ENCODE results near the gene MORN1.

The MORN1 gene

DNA sequence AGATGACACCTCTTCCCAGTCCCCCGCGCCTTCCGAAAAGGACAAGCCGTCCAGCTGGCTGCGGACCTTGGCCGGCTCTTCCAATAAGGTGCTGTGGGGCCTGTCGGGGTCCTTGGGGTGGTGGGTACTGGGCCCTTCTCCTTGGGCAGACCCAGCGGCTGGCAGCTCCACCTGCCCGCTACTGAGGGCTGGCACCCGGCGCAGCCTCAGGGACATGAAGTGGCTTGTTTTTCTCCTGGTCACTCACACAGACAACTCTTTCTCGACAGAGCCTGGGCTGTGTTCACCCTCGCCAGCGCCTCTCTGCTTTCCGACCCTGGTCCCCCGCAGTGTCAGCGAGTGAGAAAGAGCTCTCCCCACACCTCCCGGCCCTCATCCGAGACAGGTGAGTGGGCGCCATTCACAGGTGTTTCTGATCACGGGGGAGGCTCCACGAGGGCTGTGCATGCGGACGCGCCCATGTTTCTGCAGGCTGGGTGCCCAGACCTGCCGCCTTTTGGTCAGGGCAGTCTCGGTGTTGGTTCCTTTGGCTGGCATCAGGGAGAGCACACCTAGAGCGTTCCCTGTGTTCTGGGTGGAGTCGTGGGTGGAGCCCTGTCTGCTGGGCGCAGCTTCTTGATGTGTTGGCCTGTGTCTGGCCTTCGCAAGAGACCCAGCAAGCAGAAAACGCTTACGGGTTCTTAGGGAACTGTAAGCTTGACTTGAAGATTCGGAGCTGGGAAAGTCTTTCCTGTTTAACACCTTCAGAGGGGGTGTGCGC, 88.2 kb downstream of the MORN1 start:
- DNase-seq = no peak

DNA sequence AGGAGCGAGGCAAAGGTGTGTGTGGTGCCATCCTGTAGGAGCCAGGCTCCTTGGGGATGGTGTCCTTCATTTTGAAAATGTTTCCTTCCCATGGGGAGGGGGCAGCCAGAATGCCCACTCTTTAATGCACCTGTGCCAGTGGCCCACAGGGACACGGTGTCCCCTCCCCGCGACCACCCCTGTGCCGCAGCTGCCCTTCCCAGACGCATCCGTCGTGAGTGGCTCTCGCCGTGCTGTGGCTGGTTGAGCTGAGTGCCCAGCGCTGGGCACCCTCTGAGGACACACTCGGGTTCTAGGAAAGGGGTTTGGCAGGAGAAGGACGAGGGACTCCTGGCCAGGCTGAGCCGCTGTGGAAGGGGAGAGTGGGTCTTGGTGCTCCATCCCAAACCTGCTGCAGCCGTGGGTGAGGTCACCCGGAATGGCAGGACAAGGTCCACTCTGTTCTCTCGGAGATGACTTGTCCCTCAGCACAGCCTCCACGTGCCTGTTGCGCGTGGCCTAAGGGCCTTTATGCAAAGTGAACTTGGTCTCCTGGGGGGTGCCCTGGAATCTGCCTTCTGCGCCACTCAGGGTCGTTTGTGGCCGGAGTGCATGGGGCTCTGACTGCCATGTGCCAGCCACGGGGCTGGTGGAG, 88.9 kb downstream of the MORN1 start:
- DNase-seq = no peak

DNA sequence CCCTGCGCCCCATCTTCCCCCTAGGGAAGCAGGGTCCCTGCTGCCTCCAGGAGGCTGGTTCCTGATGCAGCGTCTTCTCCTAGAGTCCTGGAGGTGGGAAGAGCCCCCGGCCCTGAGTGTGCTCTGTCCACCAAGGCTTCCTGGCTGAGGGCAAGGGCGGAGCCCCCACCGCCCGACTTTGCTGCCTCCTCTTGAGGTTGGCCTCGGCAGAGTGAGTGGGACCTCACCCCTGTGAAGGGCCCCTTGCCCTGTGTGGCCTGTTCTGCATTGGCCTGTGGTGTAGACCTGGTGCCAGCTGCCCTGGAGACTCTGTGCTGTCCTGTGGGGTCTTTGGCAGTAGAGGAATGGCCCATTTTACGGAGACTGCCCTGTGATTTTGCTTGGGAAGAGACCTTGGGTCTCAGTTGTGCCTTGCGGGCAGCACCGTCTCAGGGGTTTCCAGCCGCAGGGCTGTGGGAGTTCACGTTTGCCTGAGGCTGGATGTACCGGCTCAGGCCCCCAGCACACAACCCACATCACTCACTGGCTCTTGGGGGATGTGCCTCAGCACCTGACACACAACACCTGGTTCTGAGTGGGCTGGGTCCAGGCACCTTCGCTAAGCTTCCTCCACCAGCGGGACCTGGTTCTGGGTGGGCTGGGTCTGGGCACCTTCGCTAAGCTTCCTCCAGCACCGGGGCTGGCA, 89.6 kb downstream of the MORN1 start:
- DNase-seq = peak in 1 of 5 experiments; percentile 23

DNA sequence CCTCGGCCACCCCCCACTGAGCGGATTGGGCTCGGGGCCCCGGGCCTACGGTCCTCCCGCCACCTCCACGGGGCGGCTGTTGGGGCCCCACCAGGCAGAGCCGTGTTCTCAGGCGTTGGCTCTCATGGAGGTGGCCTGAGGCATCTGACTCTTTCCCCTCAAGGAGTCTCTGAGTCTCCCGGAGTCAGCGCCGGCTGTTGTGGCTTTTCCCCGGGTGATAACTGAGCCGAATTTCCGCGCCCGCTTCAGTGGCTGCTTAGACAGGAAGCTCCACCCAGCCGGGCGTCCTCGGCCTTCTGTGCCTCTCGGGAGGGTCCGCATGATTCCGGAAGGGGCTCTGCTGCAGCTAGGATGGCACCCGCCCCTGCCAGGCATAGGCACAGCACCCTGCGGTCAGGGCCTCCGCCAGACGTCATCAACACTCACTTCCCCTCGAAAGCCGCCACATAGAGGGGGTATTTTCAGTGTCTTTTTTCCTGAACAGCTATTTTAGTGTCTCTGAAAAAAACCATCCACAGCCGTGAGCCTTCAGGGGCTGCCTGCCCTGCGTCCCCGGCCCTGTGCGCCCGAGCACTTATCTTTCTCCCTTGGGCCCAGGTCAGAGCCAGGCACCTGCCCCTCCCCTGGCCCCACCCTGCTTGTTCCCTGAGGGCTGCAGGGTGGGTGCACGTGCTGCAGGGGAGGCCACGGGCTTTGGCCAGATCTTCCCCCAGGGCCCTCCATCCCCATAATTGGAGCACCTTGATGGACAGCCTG, 90.3 kb downstream of the MORN1 start:
- DNase-seq = peak; percentile 69 to 99 (median 92)

DNA sequence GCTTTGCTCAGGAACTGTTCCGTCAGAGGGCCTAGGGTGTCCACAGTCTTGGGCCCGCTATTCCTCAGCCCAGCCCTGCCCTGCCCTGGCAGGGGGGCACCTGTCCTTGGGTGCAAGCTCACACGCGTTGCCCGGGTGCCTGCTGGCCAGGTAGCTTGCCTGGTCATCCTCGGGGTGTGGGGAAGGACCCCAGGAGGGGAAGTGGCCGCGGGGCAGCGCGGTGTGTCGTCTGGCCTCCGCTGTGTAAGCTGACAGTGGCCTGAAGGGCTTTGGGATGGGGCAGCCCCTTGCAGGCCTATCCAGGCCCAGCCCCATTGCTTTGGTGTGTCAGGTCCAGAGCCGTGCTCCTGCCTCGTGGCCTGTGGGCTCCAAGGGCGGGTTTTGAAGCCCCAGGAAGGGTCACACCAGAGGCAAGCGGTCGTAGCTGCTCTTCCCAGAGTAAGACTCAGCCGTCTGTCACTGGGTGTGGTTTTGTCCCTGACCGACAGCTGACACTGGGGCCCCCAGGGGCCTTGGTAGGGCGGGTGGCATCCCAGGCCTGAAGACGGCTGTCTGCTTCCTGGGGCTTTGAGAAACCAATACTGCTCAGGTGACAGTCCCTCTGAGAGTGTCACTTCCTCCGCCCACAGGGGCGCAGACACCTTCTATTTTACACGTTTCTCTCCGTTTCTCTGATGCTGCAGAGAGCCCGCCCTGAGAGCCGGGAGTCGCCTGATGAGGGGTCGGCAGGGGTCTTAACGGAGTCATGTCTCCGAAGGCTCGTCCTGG, 91.2 kb downstream of the MORN1 start:
- DNase-seq = peak; percentile 42 to 95 (median 65)

DNA sequence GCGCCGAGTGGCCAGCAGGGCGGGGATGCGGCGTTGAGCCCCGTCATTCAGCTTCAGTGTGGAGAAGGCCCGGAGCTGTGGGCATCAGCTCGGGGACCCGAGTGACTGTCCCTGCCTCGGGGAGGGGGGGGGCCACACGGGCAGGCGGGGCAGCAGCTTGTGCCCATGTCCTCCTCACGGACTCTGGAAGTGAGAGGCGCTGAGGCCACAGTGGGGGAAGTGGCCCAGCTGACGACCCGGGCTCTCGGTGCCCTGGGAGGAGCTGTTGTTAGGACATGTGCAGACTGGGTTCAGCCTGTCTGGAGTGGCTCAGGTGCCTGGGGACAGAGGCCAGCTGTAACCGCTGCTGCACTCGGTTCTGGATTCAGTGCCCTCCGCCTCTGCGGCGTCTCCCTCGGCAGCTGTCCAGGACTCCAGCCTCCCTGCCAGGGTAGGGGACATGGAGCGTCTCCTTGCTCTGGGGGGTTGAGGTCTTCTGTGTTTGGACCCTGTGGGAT, 92.2 kb downstream of the MORN1 start:
- no peak for DNase-seq

DNA sequence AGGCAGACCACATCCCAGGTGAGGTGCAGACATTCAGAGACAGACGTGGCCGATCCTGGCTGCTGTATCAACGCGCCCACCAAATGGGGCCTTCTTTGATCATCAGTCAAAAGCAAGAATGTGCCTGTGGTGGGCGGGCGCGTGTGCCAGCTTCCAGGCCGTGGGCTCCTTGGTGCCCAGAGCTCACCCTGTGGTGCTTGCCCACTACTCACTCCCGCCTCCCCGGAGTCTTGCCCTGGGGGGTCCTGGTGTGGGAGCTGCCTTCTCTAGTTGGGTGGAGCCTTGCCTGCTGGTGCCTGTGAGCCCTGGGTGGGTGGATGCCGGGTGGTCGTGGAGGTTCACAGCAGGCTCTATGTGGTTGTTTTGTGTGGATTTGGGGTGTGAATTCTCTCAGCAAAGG, 92.7 kb downstream of the MORN1 start:
- no peak for DNase-seq

DNA sequence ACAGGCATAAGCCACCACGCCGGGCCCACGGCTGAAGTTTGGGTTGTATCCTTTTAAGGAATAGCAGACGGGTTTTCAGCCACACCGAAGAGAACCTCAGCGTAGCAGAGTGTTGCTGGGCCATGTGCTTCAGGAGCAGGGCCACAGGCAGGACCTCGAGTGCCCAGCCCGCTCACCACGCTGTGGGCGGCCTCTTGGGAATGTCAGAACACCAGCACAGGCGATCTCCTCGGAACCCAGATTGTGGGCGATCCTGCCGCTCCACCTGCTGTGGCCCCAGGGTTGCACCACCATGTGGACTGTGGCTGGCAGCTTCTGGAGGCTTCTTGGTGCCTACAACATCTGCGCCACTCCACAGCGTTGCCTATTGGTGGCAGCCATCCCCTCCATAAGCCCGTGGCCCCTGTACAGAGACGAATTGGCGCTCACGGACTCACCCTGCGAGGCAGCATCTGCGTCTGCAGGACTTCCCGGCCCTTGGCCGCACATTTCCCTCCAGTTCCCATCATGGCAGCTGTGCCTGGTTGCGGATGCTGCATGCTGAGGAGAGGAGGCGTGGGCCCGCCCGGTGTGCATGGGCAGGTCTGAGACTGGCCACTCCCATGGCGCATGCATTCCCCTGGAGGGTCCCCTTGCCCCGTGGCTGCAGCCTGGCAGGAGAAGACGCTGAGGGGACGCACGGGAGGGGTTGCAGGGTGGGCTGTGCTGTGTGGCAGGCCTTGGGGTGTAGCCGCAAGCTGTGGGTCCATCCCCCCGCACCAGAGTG, 93.9 kb downstream of the MORN1 start:
- no peak for DNase-seq

DNA sequence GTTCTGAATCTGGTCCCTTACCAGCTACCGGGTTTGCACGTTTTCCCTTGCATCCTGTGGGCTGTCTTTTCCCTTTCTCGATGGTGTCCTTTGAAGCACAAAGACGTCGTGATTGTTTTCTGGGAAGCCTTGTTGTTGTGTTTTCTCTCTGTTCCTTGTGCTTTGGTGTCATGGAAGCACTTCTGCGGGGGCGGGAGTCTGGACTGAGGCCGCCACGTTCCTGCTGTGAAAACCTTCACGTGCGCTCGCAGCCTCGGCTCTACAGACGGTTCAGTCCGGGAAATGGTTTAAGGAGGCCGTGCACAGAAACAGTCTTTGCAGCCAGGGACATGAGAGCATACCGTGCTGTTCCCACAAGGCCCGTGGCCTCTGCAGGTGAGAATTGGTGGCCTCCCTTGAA, 94.7 kb downstream of the MORN1 start:
- no peak for DNase-seq

DNA sequence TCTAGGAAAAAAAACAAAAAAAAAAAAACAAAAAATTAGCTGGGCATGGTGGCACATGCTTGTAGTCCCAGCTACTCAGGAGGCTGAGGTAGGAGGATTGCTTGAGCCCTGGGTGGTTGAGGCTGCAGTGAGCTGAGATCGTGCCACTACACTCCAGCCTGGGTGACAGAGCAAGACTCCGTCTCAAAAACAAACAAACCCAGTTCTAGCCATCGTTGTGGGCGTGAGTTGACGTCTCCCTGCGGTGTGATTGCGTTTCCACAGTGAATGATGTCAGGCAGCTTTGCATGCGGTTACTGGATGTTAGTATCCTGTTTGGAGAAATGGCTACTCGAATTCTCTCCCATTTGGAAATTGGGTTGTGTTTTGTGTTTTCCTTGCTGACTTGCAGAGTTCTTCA, 95.1 kb downstream of the MORN1 start:
- DNase-seq = peak in 1 of 5 experiments; percentile 43

DNA sequence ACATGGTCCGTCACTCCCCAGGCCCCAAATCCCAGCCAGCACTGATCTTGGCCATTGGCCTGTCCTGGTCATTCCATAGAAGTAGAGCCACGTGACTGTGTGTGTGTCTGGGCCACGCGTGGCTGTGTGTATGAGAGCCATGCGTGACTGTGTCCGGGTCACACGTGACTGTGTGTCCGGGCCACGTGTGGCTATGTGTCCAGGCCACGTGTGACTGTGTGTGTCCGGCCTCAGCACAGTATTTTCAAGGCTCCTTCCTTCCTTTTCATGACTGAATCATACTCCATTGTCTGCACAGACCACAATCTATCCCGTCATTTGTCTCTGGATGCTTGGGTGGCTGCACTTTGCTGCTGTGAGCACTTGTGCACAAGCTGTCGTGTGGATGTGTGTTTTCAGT, 95.8 kb downstream of the MORN1 start:
- no peak for DNase-seq

DNA sequence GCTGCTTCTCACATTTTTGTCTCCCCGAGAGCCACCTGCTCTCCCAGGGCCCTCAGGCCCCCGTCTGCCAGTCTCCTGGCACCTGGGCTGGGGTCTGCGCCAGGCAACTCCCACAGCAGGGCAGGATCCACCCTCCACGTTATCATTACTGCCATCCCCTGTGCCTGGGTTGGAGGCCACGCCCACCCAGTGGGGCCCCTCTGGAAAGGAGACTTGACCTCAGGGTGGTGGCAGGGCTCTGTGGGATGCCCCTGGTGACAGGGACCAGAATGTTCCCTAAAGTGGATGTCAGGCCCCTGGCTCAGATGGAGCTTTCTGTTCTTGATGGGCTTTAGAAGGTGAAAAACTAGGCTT, 96.7 kb downstream of the MORN1 start:
- no peak for DNase-seq

DNA sequence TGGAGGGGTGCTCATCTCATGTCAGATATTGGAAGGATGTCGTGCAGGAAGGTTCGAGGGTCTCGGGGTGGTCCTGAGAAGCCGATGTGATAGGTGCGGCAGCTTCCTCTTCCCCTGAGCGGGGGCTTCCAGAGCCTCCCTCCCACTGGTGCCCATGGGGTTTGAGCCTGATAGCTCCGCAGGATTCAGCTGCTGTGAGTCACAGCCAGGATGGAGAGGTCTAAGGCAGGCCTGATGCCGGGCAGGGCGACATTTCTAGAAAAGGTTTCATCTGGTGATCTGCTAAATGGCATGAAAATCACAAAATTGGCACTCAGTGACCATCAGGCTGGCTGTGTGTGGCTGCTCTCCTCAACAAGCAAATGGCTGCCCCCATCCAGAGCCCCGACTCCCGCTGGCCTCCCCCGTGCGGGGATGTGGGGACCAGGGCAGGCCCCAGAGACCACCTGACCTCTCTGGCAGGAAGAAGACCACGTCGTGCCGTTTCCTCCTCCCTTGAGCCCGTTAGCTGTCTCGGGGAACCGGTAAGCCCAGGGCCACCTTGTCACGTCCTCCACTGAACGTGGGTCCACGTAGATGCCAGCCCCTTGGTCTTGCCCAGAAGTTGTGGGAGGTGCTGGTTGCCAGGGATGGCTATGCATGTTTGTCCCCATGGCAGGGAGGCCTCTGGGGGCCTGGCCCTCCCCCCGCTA, 97.2 kb downstream of the MORN1 start:
- DNase-seq = no peak

DNA sequence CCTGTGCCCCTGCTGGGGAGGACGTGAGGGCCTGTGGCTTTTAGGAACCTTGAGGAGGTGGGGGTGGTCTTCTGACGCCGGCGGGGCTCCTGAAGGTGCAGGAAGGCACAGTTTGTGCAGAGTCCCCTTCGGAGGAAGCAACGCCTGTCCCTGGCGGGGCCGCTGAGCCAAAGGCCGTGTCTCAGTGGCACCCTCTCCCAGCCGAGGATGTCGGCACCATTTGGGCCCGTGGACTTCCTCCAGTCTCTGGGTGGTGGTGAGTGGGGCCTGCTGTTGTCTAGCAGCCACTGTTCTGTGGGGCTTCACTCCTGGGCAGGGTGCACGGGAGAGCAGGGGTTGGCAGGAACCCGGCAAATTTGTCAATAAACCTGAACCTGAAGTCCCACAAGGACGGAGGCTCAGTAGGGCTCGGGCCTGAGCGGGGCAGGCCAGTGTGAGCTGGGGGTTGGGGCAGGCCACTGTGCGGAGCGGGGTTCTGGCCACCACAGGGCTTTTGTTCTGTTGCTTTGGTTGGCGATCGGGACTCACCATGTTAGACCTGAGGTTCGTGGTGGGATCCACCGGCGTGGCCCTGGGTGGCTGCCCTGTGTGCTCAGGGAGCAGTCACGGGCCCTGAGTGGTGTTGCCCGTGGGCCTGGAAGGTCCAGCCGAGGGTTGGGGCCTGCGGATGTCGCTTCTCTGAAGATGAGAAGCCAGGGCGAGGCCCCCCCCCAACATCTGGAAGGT, 98.5 kb downstream of the MORN1 start:
- no peak for DNase-seq

DNA sequence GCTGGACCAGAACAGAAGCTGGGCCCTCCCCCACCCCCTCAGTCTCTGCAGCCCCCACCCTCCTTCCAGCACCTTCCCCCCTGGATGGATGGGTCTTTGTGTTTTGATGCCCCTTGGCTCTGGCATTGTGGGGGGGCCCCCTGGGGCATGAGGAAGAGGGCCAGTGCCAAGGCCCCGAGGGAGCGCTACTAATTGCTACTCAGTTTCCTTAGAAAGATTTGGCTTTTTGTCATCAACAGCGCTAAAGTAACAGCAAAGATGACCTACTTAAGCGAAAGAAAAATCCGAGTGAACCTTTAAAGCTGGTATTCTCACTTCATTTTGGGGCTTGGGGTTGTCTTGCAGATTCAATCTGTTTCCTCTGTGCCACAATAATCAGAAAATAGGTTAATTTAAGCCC, 99.8 kb downstream of the MORN1 start:
- no peak for DNase-seq

DNA sequence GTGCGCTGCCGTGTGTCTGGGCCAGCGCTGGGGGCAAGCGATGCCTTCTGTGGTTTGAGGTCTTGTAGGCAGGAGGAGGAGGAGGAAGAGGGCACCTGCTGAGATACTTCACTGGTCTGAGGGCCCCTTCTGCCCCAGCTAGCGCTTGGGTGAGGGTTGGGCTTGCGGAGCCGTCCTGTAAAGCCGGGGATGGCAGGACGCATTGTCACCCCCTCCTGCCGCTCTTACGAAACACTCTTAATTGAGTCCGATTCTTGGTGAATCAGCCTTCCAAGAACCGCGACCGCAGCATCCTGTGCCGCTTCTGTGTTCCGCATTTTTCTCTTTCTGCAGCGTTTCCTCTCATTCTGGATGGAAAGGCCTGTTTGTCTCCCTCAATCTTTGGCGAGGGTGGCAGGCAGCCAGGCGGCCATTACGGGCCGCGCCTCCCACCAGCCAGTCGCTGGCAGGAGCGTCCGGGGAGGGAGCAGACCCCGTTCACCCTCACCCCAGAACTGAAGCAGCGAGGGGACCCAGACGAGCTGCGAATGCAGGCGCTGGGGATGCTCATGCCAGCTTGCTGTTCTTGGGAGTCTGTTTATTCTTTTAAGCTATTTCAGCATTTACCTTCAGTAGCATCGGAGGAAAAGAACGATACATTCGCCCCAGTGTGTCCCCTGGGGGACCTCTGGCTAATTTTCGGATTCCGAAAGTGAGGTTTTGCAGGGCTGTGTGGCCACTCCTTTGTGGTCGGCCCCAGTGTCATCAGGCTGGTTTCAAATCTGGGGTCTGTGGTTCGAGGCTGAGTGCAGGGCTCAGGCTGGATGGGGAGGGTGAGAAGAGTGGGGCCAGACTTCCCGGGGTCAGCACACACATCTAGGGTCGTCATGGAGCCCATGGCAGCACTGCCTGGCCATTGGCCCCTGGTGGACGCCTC, 100.5 kb downstream of the MORN1 start:
- DNase-seq = peak in 4 of 5 experiments; percentile 66 to 96 (median 76)

DNA sequence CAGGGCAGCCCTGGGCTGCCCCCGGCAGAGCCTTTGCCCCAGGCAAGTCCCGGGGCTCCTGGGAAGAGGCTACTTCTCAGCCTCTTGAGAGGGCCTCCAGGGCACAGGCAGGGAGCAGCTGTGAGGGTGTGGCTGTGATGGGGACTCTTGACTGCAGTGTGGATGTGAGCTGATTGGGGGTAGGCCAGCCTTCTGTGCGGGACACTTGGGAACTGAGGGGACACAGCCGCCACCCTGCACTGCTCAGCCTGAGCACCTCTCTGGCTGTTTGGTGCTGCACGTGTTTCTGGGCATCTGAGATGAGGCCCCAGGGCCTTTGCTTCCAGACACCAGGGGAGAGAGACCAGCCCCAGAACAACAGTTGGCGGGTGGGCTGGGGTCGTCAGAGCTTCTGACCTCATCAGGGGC, 101.2 kb downstream of the MORN1 start:
- DNase-seq = no peak

DNA sequence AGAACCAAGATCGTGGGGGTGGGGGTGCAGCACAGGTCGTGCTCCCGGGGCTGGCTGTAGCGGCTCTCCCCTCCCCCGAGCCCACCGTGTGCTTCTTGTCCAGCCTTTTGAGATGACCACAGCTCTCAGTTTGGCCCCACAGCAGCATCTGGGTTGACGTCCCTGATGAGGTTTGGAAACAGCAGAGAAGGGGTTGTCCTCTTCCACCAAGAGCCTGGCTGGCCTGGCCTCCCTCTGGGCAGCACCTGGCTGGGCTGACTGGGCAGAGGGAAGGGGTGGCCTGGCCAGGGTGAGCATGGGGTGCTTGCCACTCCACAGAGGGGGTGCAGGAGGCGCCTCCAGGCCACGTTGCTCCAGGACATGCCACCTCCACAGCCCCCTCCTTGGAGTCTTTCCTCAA, 101.7 kb downstream of the MORN1 start:
- DNase-seq = no peak
